Upper lobe of right lung (tissue), 1 donor: ENCODE data around the gene DDX39B. TPM values are rescaled to one million over a fixed set of nuclear protein-coding genes. Genes with fewer than 3 reads are reported as not detected.
"Not testable (repeated sequence)": the region's sequence is repeated elsewhere in the genome, so short reads cannot be mapped to it uniquely, and the experiment has no call there.

ENCODE experiments used
- ATAC-seq: fragments of 200-7000 bp; cut with Tn5 transposase; one replicate; pipeline ENCODE4 v1.9.1; 2020; ENCODE audit warnings: mild to moderate bottlenecking, moderate library complexity
- DNase-seq: peaks from one replicate; pipeline ENCODE4 v3.0.0-alpha.2; 2020
- H3K27ac ChIP-seq: fragments of 200-600 bp; one replicate; pipeline ENCODE4 v1.8.0; 2022
- H3K27me3 ChIP-seq: fragments of 200-600 bp; one replicate; pipeline ENCODE4 v1.8.0; 2022; ENCODE audit warnings: mild to moderate bottlenecking
- H3K36me3 ChIP-seq: fragments of 200-600 bp; one replicate; pipeline ENCODE4 v1.8.0; 2022
- H3K4me1 ChIP-seq: fragments of 200-600 bp; one replicate; pipeline ENCODE4 v1.8.0; 2022
- H3K4me3 ChIP-seq: fragments of 200-600 bp; one replicate; pipeline ENCODE4 v1.8.0; 2022; ENCODE audit warnings: mild to moderate bottlenecking
- H3K9me3 ChIP-seq: fragments of 200-600 bp; one replicate; pipeline ENCODE4 v1.8.0; 2022
- intact Hi-C: fragments of 100-400 bp; cut with DNase I; formaldehyde crosslinking; loops from one replicate; pipeline ENCODE4 v1.11.0; 2022
- total RNA-seq: library from RNA; stranded (reverse); fragmentation: NEBNext Ultra II Directional; extraction: Animal tissue kit (Norgen Biotek cat#: 25700); gene quantifications from one replicate; pipeline ENCODE4 v1.2.1, GENCODE V29; 2021
- TF ChIP-seq, protein P1 (sequence below): fragments of 200-600 bp; IDR thresholded peaks from one replicate; pipeline ENCODE4 v1.8.0; 2022; ENCODE audit warnings: antibody characterized with exemption
- donor health status: DM: no; HTN: yes; CAD: no; lungs with severe emphysema.

The DDX39B gene
- total RNA-seq, 1 donor from 2014 or later = 241 TPM

GRCh38 chr6:31490115-31490873, 51.5 kb downstream of the DDX39B start:
- H3K27ac ChIP-seq = no peak overlapping the region
- H3K4me3 ChIP-seq = no peak overlapping the region
- intact Hi-C loops = no loop called here
- ATAC-seq (no peak), DNase-seq (peak; percentile 40)
- H3K4me1 ChIP-seq = peaks cover 6% of the 10 kb centered on the region
- no peaks in the 10 kb centered on the region for H3K9me3 ChIP-seq
- H3K27me3 ChIP-seq = no peaks in the 10 kb centered on the region
- TF ChIP-seq, protein P1, sequence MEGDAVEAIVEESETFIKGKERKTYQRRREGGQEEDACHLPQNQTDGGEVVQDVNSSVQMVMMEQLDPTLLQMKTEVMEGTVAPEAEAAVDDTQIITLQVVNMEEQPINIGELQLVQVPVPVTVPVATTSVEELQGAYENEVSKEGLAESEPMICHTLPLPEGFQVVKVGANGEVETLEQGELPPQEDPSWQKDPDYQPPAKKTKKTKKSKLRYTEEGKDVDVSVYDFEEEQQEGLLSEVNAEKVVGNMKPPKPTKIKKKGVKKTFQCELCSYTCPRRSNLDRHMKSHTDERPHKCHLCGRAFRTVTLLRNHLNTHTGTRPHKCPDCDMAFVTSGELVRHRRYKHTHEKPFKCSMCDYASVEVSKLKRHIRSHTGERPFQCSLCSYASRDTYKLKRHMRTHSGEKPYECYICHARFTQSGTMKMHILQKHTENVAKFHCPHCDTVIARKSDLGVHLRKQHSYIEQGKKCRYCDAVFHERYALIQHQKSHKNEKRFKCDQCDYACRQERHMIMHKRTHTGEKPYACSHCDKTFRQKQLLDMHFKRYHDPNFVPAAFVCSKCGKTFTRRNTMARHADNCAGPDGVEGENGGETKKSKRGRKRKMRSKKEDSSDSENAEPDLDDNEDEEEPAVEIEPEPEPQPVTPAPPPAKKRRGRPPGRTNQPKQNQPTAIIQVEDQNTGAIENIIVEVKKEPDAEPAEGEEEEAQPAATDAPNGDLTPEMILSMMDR = no peak
- H3K36me3 ChIP-seq = no peaks in the 10 kb centered on the region

GRCh38 chr6:31489086-31489485, 52.7 kb downstream of the DDX39B start:
- no peak for ATAC-seq
- no peak overlapping the region for H3K27ac ChIP-seq
- no peaks in the 10 kb centered on the region for H3K36me3 ChIP-seq
- H3K27me3 ChIP-seq = no peaks in the 10 kb centered on the region
- DNase-seq = no peak
- TF ChIP-seq, protein P1 = no peak
- intact Hi-C loops = no loop called here
- H3K9me3 ChIP-seq = no peaks in the 10 kb centered on the region
- H3K4me1 ChIP-seq = peaks cover 5% of the 10 kb centered on the region
- no peak overlapping the region for H3K4me3 ChIP-seq

DNA sequence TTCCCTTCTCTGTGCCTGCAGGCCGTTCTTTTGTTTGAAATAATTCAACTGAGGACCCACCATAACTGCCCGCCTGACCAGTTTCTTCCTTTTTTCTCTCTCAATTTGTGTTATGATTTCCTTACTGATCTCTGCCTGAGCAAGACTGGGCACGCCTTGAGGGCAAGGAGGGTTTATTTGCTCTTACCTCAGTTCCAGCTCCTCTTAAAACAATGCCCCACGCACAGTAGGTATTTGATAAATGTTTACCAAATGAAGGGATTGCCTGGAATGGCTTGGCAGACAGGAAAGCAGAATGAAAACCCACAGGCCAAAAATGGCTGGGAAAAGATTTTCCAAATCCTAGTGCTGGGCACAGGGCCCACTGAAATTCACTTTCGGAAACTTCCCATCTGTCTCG, 54.1 kb downstream of the DDX39B start:
- intact Hi-C loops, H3K9me3 ChIP-seq, H3K27ac ChIP-seq, DNase-seq, H3K36me3 ChIP-seq, ATAC-seq, H3K27me3 ChIP-seq, H3K4me1 ChIP-seq, H3K4me3 ChIP-seq: not testable (repeated sequence)

DNA sequence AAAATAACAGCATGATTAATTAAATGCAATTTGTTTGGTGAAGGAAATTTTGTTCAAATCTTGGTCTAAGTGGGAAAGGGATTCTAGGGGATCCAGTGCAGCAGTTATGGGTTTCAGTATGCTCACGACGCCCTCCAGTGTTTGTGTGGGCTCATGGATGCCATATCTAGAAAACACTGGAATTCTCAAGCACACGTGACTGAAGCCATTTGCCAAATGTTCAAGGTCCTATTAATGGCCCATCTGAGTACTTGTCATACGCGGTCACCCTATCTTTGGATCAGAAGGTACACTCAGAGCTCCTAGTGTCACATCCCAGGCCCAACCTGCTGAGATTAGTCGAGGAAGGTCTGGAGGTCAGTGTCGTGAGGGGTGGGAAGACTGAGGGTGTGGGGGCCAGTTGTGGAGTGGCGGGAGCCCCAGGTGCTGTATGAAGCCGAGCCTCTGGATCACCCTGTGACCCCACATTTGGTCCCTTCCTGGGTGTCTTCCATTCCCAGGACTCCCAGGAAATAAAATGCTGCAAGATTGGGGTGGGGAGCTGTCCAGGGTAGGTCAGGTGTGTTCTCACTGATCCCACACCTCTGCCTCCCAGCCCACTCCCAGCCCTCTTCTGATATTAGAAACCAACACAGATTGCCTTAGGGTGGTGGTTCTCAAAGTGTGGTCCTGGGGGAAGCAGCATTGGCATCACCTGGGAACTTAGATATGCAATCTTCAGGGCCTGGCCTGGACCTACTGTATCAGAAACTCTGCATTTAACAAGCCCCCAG, 55.6 kb downstream of the DDX39B start:
- H3K9me3 ChIP-seq, intact Hi-C loops, DNase-seq, H3K4me1 ChIP-seq, H3K36me3 ChIP-seq, H3K27ac ChIP-seq, H3K4me3 ChIP-seq, H3K27me3 ChIP-seq: not testable (repeated sequence)
- ATAC-seq = peak; percentile 61

GRCh38 chr6:31485055-31485454, 56.7 kb downstream of the DDX39B start:
- Histone ChIP-seq H3K4me3 (no peak overlapping the region), H3K27me3 (no peaks in the 10 kb centered on the region), H3K27ac (no peak overlapping the region), H3K9me3 (no peaks in the 10 kb centered on the region), H3K4me1 (no peaks in the 10 kb centered on the region), H3K36me3 (no peaks in the 10 kb centered on the region)
- ATAC-seq (no peak), DNase-seq (no peak)
- intact Hi-C loops = no loop called here
- TF ChIP-seq, protein P1 = no peak

- TF ChIP-seq, protein P1 = no peak
- DNase-seq (no peak), ATAC-seq (no peak)
- intact Hi-C loops = no loop called here
- H3K27me3 ChIP-seq = no peaks in the 10 kb centered on the region
- H3K36me3 ChIP-seq = no peaks in the 10 kb centered on the region
- H3K4me1 ChIP-seq = no peaks in the 10 kb centered on the region
- H3K27ac ChIP-seq = no peak overlapping the region
- H3K9me3 ChIP-seq = no peaks in the 10 kb centered on the region
- H3K4me3 ChIP-seq = no peak overlapping the region
Measured at GRCh38 chr6:31483392-31483791, 58.4 kb downstream of the DDX39B start.
